ENCODE data around the gene DUOX2.

- no peak for TF ChIP-seq POLR2A (IDR thresholded peaks at IDR 0.05)
- TF ChIP-seq CTCF (IDR thresholded peaks at IDR 0.05): no peak
These were observed 36.5 kb upstream of the DUOX2 start for GRCh38 chr15:45150481-45150880.

Measured in lower leg skin (tissue), 3 donors.